ENCODE data around the gene HM13. TPM values are rescaled to one million over a fixed set of nuclear protein-coding genes. Genes with fewer than 3 reads are reported as not detected.

The HM13 gene
- total RNA-seq, 1 experiment from 2014 or later, result 69.6 TPM

GRCh38 chr20:31475472-31476293 lies 38.6 kb upstream of the HM13 start:
- no peaks in the 10 kb centered on the region for H3K36me3 ChIP-seq (ENCODE audit: insufficient read depth, low read length)
- no peak overlapping the region for H3K27ac ChIP-seq (ENCODE audit: low read length)
- peaks cover 18% of the 10 kb centered on the region for H3K4me1 ChIP-seq (ENCODE audit: low read length)
- no peak overlapping the region for H3K4me2 ChIP-seq (ENCODE audit: low read depth, low read length, poor library complexity, severe bottlenecking)
- H3K79me2 ChIP-seq (ENCODE audit: low read length), result no peaks in the 10 kb centered on the region
- DNase-seq, result no peak
- H3K9me3 ChIP-seq (ENCODE audit: low read length), result no peaks in the 10 kb centered on the region
- H3K9ac ChIP-seq (ENCODE audit: low read length), result no peak overlapping the region
- no peaks in the 10 kb centered on the region for H4K20me1 ChIP-seq (ENCODE audit: insufficient read depth, low read depth, low read length)
- H2AFZ ChIP-seq (ENCODE audit: low read length), result no peak overlapping the region
- H3K9me2 ChIP-seq (replicated peaks; ENCODE audit: insufficient read depth, low read length), result no peaks in the 10 kb centered on the region
- H3K27me3 ChIP-seq (ENCODE audit: low read length), result no peaks in the 10 kb centered on the region
- no peak overlapping the region for H3K4me3 ChIP-seq (ENCODE audit: low read length)

- H3K9ac ChIP-seq (ENCODE audit: low read length), result no peak overlapping the region
- DNase-seq, result no peak
- no peaks in the 10 kb centered on the region for H3K9me3 ChIP-seq (ENCODE audit: low read length)
- no peak overlapping the region for H3K4me2 ChIP-seq (ENCODE audit: low read depth, low read length, poor library complexity, severe bottlenecking)
- H3K79me2 ChIP-seq (ENCODE audit: low read length), result no peaks in the 10 kb centered on the region
- no peaks in the 10 kb centered on the region for H3K27me3 ChIP-seq (ENCODE audit: low read length)
- H2AFZ ChIP-seq (ENCODE audit: low read length), result no peak overlapping the region
- peaks cover 18% of the 10 kb centered on the region for H3K4me1 ChIP-seq (ENCODE audit: low read length)
- H3K27ac ChIP-seq (ENCODE audit: low read length), result no peak overlapping the region
- no peaks in the 10 kb centered on the region for H4K20me1 ChIP-seq (ENCODE audit: insufficient read depth, low read depth, low read length)
- no peaks in the 10 kb centered on the region for H3K36me3 ChIP-seq (ENCODE audit: insufficient read depth, low read length)
- H3K9me2 ChIP-seq (replicated peaks; ENCODE audit: insufficient read depth, low read length), result no peaks in the 10 kb centered on the region
- no peak overlapping the region for H3K4me3 ChIP-seq (ENCODE audit: low read length)
Measured at GRCh38 chr20:31476294-31476585, 38.0 kb upstream of the HM13 start.

- H3K9ac ChIP-seq (ENCODE audit: low read length), result no peak overlapping the region
- no peaks in the 10 kb centered on the region for H4K20me1 ChIP-seq (ENCODE audit: insufficient read depth, low read depth, low read length)
- H3K4me3 ChIP-seq (ENCODE audit: low read length), result no peak overlapping the region
- H3K4me1 ChIP-seq (ENCODE audit: low read length), result peaks cover 18% of the 10 kb centered on the region
- H3K79me2 ChIP-seq (ENCODE audit: low read length), result no peaks in the 10 kb centered on the region
- no peaks in the 10 kb centered on the region for H3K9me2 ChIP-seq (replicated peaks; ENCODE audit: insufficient read depth, low read length)
- H3K4me2 ChIP-seq (ENCODE audit: low read depth, low read length, poor library complexity, severe bottlenecking), result no peak overlapping the region
- H3K27me3 ChIP-seq (ENCODE audit: low read length), result no peaks in the 10 kb centered on the region
- no peak overlapping the region for H2AFZ ChIP-seq (ENCODE audit: low read length)
- DNase-seq, result no peak
- no peak overlapping the region for H3K27ac ChIP-seq (ENCODE audit: low read length)
- no peaks in the 10 kb centered on the region for H3K9me3 ChIP-seq (ENCODE audit: low read length)
- no peaks in the 10 kb centered on the region for H3K36me3 ChIP-seq (ENCODE audit: insufficient read depth, low read length)
Measured at GRCh38 chr20:31476643-31477215, 37.5 kb upstream of the HM13 start.

- H4K20me1 ChIP-seq (ENCODE audit: insufficient read depth, low read depth, low read length), result no peaks in the 10 kb centered on the region
- no peaks in the 10 kb centered on the region for H3K4me1 ChIP-seq (ENCODE audit: low read length)
- no peaks in the 10 kb centered on the region for H3K36me3 ChIP-seq (ENCODE audit: insufficient read depth, low read length)
- H3K27ac ChIP-seq (ENCODE audit: low read length), result no peak overlapping the region
- no peak overlapping the region for H3K4me3 ChIP-seq (ENCODE audit: low read length)
- no peak overlapping the region for H3K9ac ChIP-seq (ENCODE audit: low read length)
- H3K9me3 ChIP-seq (ENCODE audit: low read length), result no peaks in the 10 kb centered on the region
- H3K4me2 ChIP-seq (ENCODE audit: low read depth, low read length, poor library complexity, severe bottlenecking), result no peak overlapping the region
- no peaks in the 10 kb centered on the region for H3K9me2 ChIP-seq (replicated peaks; ENCODE audit: insufficient read depth, low read length)
- no peaks in the 10 kb centered on the region for H3K79me2 ChIP-seq (ENCODE audit: low read length)
- H2AFZ ChIP-seq (ENCODE audit: low read length), result no peak overlapping the region
- DNase-seq, result no peak
- no peaks in the 10 kb centered on the region for H3K27me3 ChIP-seq (ENCODE audit: low read length)
Measured at GRCh38 chr20:31484001-31484400, 30.2 kb upstream of the HM13 start.

GRCh38 chr20:31485450-31486339 lies 28.5 kb upstream of the HM13 start:
- H3K79me2 ChIP-seq (ENCODE audit: low read length), result no peaks in the 10 kb centered on the region
- no peaks in the 10 kb centered on the region for H3K9me2 ChIP-seq (replicated peaks; ENCODE audit: insufficient read depth, low read length)
- no peak for DNase-seq
- no peaks in the 10 kb centered on the region for H4K20me1 ChIP-seq (ENCODE audit: insufficient read depth, low read depth, low read length)
- no peak overlapping the region for H3K4me2 ChIP-seq (ENCODE audit: low read depth, low read length, poor library complexity, severe bottlenecking)
- no peak overlapping the region for H3K4me3 ChIP-seq (ENCODE audit: low read length)
- no peaks in the 10 kb centered on the region for H3K36me3 ChIP-seq (ENCODE audit: insufficient read depth, low read length)
- no peak overlapping the region for H3K27ac ChIP-seq (ENCODE audit: low read length)
- H3K4me1 ChIP-seq (ENCODE audit: low read length), result no peaks in the 10 kb centered on the region
- H3K9me3 ChIP-seq (ENCODE audit: low read length), result no peaks in the 10 kb centered on the region
- no peak overlapping the region for H3K9ac ChIP-seq (ENCODE audit: low read length)
- H2AFZ ChIP-seq (ENCODE audit: low read length), result no peak overlapping the region
- H3K27me3 ChIP-seq (ENCODE audit: low read length), result no peaks in the 10 kb centered on the region

GRCh38 chr20:31488115-31488514 lies 26.1 kb upstream of the HM13 start:
- Histone ChIP-seq H2AFZ (ENCODE audit: low read length) (no peak overlapping the region), H3K9ac (ENCODE audit: low read length) (no peak overlapping the region), H3K9me3 (ENCODE audit: low read length) (no peaks in the 10 kb centered on the region)

GRCh38 chr20:31489152-31489551 lies 25.1 kb upstream of the HM13 start:
- no peak overlapping the region for H3K9ac ChIP-seq (ENCODE audit: low read length)
- H3K27ac ChIP-seq (ENCODE audit: low read length), result no peak overlapping the region
- no peaks in the 10 kb centered on the region for H3K27me3 ChIP-seq (ENCODE audit: low read length)
- H3K4me1 ChIP-seq (ENCODE audit: low read length), result no peaks in the 10 kb centered on the region
- H3K4me3 ChIP-seq (ENCODE audit: low read length), result no peak overlapping the region
- H3K36me3 ChIP-seq (ENCODE audit: insufficient read depth, low read length), result no peaks in the 10 kb centered on the region
- no peaks in the 10 kb centered on the region for H3K79me2 ChIP-seq (ENCODE audit: low read length)
- H2AFZ ChIP-seq (ENCODE audit: low read length), result no peak overlapping the region
- H3K9me2 ChIP-seq (replicated peaks; ENCODE audit: insufficient read depth, low read length), result no peaks in the 10 kb centered on the region
- H3K9me3 ChIP-seq (ENCODE audit: low read length), result no peaks in the 10 kb centered on the region
- no peak for DNase-seq
- no peaks in the 10 kb centered on the region for H4K20me1 ChIP-seq (ENCODE audit: insufficient read depth, low read depth, low read length)
- no peak overlapping the region for H3K4me2 ChIP-seq (ENCODE audit: low read depth, low read length, poor library complexity, severe bottlenecking)

More at GRCh38 chr20:31488115-31488514, 26.1 kb upstream of the HM13 start:
- H3K9me2 ChIP-seq (replicated peaks; ENCODE audit: insufficient read depth, low read length), result no peaks in the 10 kb centered on the region
- H3K4me2 ChIP-seq (ENCODE audit: low read depth, low read length, poor library complexity, severe bottlenecking), result no peak overlapping the region
- no peaks in the 10 kb centered on the region for H3K79me2 ChIP-seq (ENCODE audit: low read length)
- no peak overlapping the region for H3K4me3 ChIP-seq (ENCODE audit: low read length)
- DNase-seq, result no peak
- H3K4me1 ChIP-seq (ENCODE audit: low read length), result no peaks in the 10 kb centered on the region
- no peak overlapping the region for H3K27ac ChIP-seq (ENCODE audit: low read length)
- H4K20me1 ChIP-seq (ENCODE audit: insufficient read depth, low read depth, low read length), result no peaks in the 10 kb centered on the region
- no peaks in the 10 kb centered on the region for H3K36me3 ChIP-seq (ENCODE audit: insufficient read depth, low read length)
- H3K27me3 ChIP-seq (ENCODE audit: low read length), result no peaks in the 10 kb centered on the region

GRCh38 chr20:31490752-31491151 lies 23.5 kb upstream of the HM13 start:
- no peaks in the 10 kb centered on the region for H4K20me1 ChIP-seq (ENCODE audit: insufficient read depth, low read depth, low read length)
- DNase-seq, result no peak
- H3K9me3 ChIP-seq (ENCODE audit: low read length), result no peaks in the 10 kb centered on the region
- no peaks in the 10 kb centered on the region for H3K4me1 ChIP-seq (ENCODE audit: low read length)
- H3K27me3 ChIP-seq (ENCODE audit: low read length), result no peaks in the 10 kb centered on the region
- no peak overlapping the region for H3K27ac ChIP-seq (ENCODE audit: low read length)
- H3K36me3 ChIP-seq (ENCODE audit: insufficient read depth, low read length), result no peaks in the 10 kb centered on the region
- no peak overlapping the region for H2AFZ ChIP-seq (ENCODE audit: low read length)
- H3K9me2 ChIP-seq (replicated peaks; ENCODE audit: insufficient read depth, low read length), result no peaks in the 10 kb centered on the region
- H3K4me2 ChIP-seq (ENCODE audit: low read depth, low read length, poor library complexity, severe bottlenecking), result no peak overlapping the region
- H3K4me3 ChIP-seq (ENCODE audit: low read length), result no peak overlapping the region
- no peak overlapping the region for H3K9ac ChIP-seq (ENCODE audit: low read length)
- H3K79me2 ChIP-seq (ENCODE audit: low read length), result no peaks in the 10 kb centered on the region

Measured in Karpas-422 (cell line).